ENCODE data around the gene CHAF1B.

The CHAF1B gene

GRCh38 chr21:36429947-36430546 is 44.9 kb downstream of the CHAF1B start:
- DNase-seq, result peak; percentile 40 to 78

- DNase-seq, result no peak
These were observed 45.6 kb downstream of the CHAF1B start for GRCh38 chr21:36430841-36431240.

GRCh38 chr21:36431252-36431651 is 46.1 kb downstream of the CHAF1B start:
- no peak for DNase-seq

GRCh38 chr21:36433059-36433709 is 48.0 kb downstream of the CHAF1B start:
- no peak for DNase-seq

GRCh38 chr21:36434144-36434543 is 49.0 kb downstream of the CHAF1B start:
- no peak for DNase-seq

- DNase-seq, result no peak
These were observed 51.9 kb downstream of the CHAF1B start for GRCh38 chr21:36436829-36437744.

GRCh38 chr21:36437745-36438128 is 52.5 kb downstream of the CHAF1B start:
- no peak for DNase-seq

- no peak for DNase-seq
These were observed 56.5 kb downstream of the CHAF1B start for GRCh38 chr21:36441715-36442114.

GRCh38 chr21:36446301-36446700 is 61.1 kb downstream of the CHAF1B start:
- no peak for DNase-seq

GRCh38 chr21:36450511-36450910 is 65.3 kb downstream of the CHAF1B start:
- no peak for DNase-seq

GRCh38 chr21:36451506-36451905 is 66.3 kb downstream of the CHAF1B start:
- no peak for DNase-seq

- no peak for DNase-seq
These were observed 67.2 kb downstream of the CHAF1B start for GRCh38 chr21:36452281-36452825.

- DNase-seq, result no peak
These were observed 68.9 kb downstream of the CHAF1B start for GRCh38 chr21:36454093-36454531.

GRCh38 chr21:36454706-36455105 is 69.5 kb downstream of the CHAF1B start:
- DNase-seq, result no peak

- DNase-seq, result no peak
These were observed 71.7 kb downstream of the CHAF1B start for GRCh38 chr21:36456729-36457414.

- DNase-seq, result no peak
These were observed 73.9 kb downstream of the CHAF1B start for GRCh38 chr21:36459098-36459497.

GRCh38 chr21:36460866-36461265 is 75.7 kb downstream of the CHAF1B start:
- DNase-seq, result no peak

- DNase-seq, result no peak
These were observed 76.2 kb downstream of the CHAF1B start for GRCh38 chr21:36461277-36461917.

GRCh38 chr21:36461918-36462486 is 76.8 kb downstream of the CHAF1B start:
- DNase-seq, result no peak

- no peak for DNase-seq
These were observed 78.0 kb downstream of the CHAF1B start for GRCh38 chr21:36463204-36463603.

GRCh38 chr21:36463991-36464390 is 78.8 kb downstream of the CHAF1B start:
- DNase-seq, result no peak

- no peak for DNase-seq
These were observed 79.4 kb downstream of the CHAF1B start for GRCh38 chr21:36464590-36464989.

All from CD4-positive, alpha-beta T cell treated with Interleukin-1 beta for 1 hour (primary cell).